GM23338 (cell line): ENCODE measurements around the gene ALAD. TPM values are rescaled to one million over a fixed set of nuclear protein-coding genes. Genes with fewer than 3 reads are reported as not detected.

Experiments used
- ATAC-seq: fragments of 200-7000 bp; cut with Tn5 transposase; 3 replicates; pipeline ENCODE4 v1.9.1; 2020
- DNase-seq: peaks from one replicate; pipeline ENCODE4 v3.0.0-alpha.2; 2015; ENCODE audit warnings: low spot score
- H2AFZ ChIP-seq: fragments of 200-600 bp; sonication (generic); 2 replicates; pipeline ENCODE4 v1.8.0; 2016; ENCODE audit warnings: antibody characterized with exemption, mild to moderate bottlenecking, moderate library complexity
- H3F3A ChIP-seq: fragments of 200-600 bp; sonication (generic); replicated peaks from 2 replicates; pipeline ENCODE4 v1.8.0; 2017; ENCODE audit warnings: antibody characterized with exemption, mixed run types, low read depth
- H3K27ac ChIP-seq: fragments of 200-600 bp; sonication (generic); 2 replicates; pipeline ENCODE4 v1.6.1; 2016; ENCODE audit warnings: low read depth
- H3K27me3 ChIP-seq: fragments of 200-600 bp; sonication (generic); 2 replicates; pipeline ENCODE4 v1.8.0; 2016; ENCODE audit warnings: mild to moderate bottlenecking, mixed run types, moderate library complexity; ENCODE audit not compliant: insufficient read depth
- H3K36me3 ChIP-seq: fragments of 200-600 bp; sonication (generic); 2 replicates; pipeline ENCODE4 v1.8.0; 2016; ENCODE audit warnings: mild to moderate bottlenecking; ENCODE audit not compliant: insufficient read depth
- H3K4me1 ChIP-seq: fragments of 200-600 bp; sonication (generic); 2 replicates; pipeline ENCODE4 v1.8.0; 2016; ENCODE audit warnings: mild to moderate bottlenecking, moderate library complexity; ENCODE audit not compliant: insufficient read depth
- H3K4me2 ChIP-seq: fragments of 200-600 bp; sonication (generic); 2 replicates; pipeline ENCODE4 v1.7.1; 2017; ENCODE audit warnings: mixed run types
- H3K4me3 ChIP-seq: fragments of 200-600 bp; sonication (generic); 2 replicates; pipeline ENCODE4 v1.6.1; 2016; ENCODE audit warnings: mixed run types
- H3K79me2 ChIP-seq: fragments of 200-600 bp; sonication (generic); replicated peaks from 2 replicates; pipeline ENCODE4 v1.8.0; 2017; ENCODE audit warnings: mild to moderate bottlenecking; ENCODE audit not compliant: insufficient read depth
- H3K9me2 ChIP-seq: fragments of 200-600 bp; sonication (generic); 2 replicates; pipeline ENCODE4 v1.8.0; 2017; ENCODE audit not compliant: insufficient read depth
- H4K20me1 ChIP-seq: fragments of 200-600 bp; sonication (generic); replicated peaks from 2 replicates; pipeline ENCODE4 v1.8.0; 2017; ENCODE audit warnings: mild to moderate bottlenecking; ENCODE audit not compliant: insufficient read depth
- H3K27ac Mint-ChIP-seq: 2 replicates; pipeline ENCODE4 v1.8.0; 2020; ENCODE audit warnings: inconsistent platforms, mild to moderate bottlenecking, moderate library complexity, mixed read lengths
- H3K27me3 Mint-ChIP-seq: 3 replicates; pipeline ENCODE4 v1.8.0; 2022; ENCODE audit warnings: low read depth, mild to moderate bottlenecking, moderate library complexity, mixed read lengths, inconsistent platforms; ENCODE audit not compliant: insufficient read depth, poor library complexity
- H3K36me3 Mint-ChIP-seq: 3 replicates; pipeline ENCODE4 v1.8.0; 2021; ENCODE audit warnings: low read depth, mild to moderate bottlenecking, inconsistent platforms, moderate library complexity, mixed read lengths
- H3K4me1 Mint-ChIP-seq: 3 replicates; pipeline ENCODE4 v1.8.0; 2020; ENCODE audit warnings: mild to moderate bottlenecking, inconsistent platforms, mixed read lengths
- H3K4me3 Mint-ChIP-seq: 3 replicates; pipeline ENCODE4 v1.8.0; 2021; ENCODE audit warnings: moderate library complexity, mild to moderate bottlenecking, inconsistent platforms, mixed read lengths
- H3K9me3 Mint-ChIP-seq: 3 replicates; pipeline ENCODE4 v1.8.0; 2020; ENCODE audit warnings: moderate library complexity, mild to moderate bottlenecking, inconsistent platforms, mixed read lengths
- CREB1 ChIP-seq: fragments of 250-450 bp; sonication (Bioruptor Pico); IDR thresholded peaks from 2 replicates; pipeline ENCODE4 v1.5.0; 2020; ENCODE audit warnings: low read depth, mild to moderate bottlenecking, moderate library complexity
- CTCF ChIP-seq, 2 experiments: fragments of 200-600 bp in 1 of 2; sonication (generic) in 1 of 2; conservative IDR thresholded peaks; 2 replicates each; pipeline versions ENCODE4 v1.5.1 to v1.6.1; 2016 to 2017; ENCODE audit warnings: antibody characterized with exemption in 2 of 2, low read depth in 2 of 2, mild to moderate bottlenecking in 2 of 2, moderate library complexity in 1 of 2
- JUNB ChIP-seq: IDR thresholded peaks from one replicate; pipeline ENCODE4 v1.6.1; 2016; ENCODE audit warnings: antibody characterized with exemption; ENCODE audit not compliant: unreplicated experiment
- NANOG ChIP-seq: IDR thresholded peaks from 2 replicates; pipeline ENCODE4 v1.6.1; 2016; ENCODE audit warnings: antibody characterized with exemption, borderline replicate concordance
- POLR2AphosphoS5 ChIP-seq: IDR thresholded peaks from 2 replicates; pipeline ENCODE4 v1.6.1; 2016; ENCODE audit warnings: antibody characterized with exemption, low read depth
- REST ChIP-seq: IDR thresholded peaks from one replicate; pipeline ENCODE4 v1.6.1; 2018; ENCODE audit warnings: antibody characterized with exemption; ENCODE audit not compliant: unreplicated experiment
- STAT1 ChIP-seq: IDR thresholded peaks from one replicate; pipeline ENCODE4 v1.6.1; 2016; ENCODE audit warnings: antibody characterized with exemption; ENCODE audit not compliant: unreplicated experiment
- ZNF114 ChIP-seq: fragments of 250-450 bp; sonication (Bioruptor Pico); IDR thresholded peaks from 2 replicates; pipeline ENCODE4 v1.5.0; 2020; ENCODE audit warnings: mild to moderate bottlenecking, moderate library complexity
- polyA plus RNA-seq: library from polyadenylated mRNA; unstranded; fragments of >200 nt; fragmentation: Nextera tagmentation; extraction: Ambion mirVana; gene quantifications from 2 replicates; pipeline ENCODE4 v1.2.1, GENCODE V29; 2016
- total RNA-seq: library from RNA; depleted of rRNA; stranded (reverse); fragments of >200 nt; shearing (Covaris generic); gene quantifications from 2 replicates; pipeline ENCODE4 v1.2.3, GENCODE V29; 2014
- TF ChIP-seq, protein P1 (sequence below): IDR thresholded peaks from 2 replicates; pipeline ENCODE4 v1.6.1; 2016; ENCODE audit warnings: antibody characterized with exemption

The ALAD gene
- total and polyA plus RNA-seq, 2 experiments from 2014 or later: 7.1 to 10.1 TPM

DNA sequence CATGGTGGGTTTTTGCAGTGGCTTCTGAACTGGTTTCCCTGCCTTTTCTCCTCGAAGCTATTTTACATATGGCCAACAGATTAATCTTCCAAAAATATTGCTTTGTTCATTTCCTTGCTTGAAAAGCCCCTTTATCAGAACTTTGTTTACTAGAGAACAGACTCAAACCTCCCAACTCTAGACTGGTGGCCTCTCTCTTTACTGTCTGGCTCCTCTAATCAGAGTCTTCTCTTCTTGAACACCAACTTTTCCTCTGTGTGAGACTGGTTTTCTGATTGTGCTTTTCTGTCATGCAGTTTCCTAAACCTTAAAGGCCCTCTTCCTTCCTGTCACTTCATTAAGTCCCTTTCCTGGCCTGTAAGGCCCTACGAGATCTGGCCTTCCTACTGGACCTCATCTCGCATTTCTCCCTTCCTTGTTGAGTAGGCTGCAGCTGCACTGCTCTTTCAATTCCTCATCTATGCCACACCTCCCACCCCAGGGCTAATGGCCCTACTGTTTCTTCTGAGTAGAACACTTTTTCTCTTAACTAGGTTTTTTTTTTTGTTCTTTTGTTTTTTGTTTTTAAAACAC lies 15.2 kb upstream of the ALAD start (continued):
- TF ChIP-seq, protein P1, sequence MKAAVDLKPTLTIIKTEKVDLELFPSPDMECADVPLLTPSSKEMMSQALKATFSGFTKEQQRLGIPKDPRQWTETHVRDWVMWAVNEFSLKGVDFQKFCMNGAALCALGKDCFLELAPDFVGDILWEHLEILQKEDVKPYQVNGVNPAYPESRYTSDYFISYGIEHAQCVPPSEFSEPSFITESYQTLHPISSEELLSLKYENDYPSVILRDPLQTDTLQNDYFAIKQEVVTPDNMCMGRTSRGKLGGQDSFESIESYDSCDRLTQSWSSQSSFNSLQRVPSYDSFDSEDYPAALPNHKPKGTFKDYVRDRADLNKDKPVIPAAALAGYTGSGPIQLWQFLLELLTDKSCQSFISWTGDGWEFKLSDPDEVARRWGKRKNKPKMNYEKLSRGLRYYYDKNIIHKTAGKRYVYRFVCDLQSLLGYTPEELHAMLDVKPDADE: no peak

DNA sequence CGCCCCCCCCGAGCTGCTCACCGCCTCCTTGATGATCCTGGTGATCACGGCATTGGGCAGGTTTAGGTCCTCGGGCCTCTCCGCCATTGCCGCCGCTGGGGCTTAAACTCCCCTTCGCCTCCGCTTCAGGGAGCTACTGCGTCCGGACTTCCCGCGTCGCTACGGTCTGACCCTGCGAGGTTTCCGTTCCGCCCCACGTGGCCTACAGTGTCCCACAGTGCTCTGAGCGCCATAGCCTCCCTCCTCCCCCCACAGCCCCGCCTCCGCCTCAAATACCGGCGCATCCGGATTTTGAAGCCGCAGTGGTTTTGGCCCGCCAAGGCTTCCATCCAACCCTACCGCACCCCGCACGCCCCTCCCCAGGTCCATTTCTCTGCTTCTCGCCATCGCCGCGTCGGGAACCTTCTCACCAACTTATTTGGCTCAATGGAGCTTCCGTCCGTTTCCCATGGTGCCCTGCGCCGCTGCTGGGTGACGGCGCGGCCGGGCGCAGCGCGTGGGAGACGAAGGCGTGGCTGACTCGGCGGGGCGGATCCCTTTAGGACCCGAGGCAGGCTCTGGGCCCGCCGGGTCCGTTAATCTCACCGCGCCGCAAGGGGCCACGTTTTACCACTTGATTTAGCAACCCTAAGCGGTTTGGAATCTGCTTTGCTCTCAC lies 9.3 kb upstream of the ALAD start, which contains the start of the genes C9orf43 and POLE3:
Gene C9orf43 (plus strand): TSS at position 541 of the 658 bp plus-strand sequence. CDS start 2,747 bp downstream, outside the sequence.
Gene POLE3 (minus strand): TSS at position 469 of the 658 bp plus-strand sequence. CDS start 382 bp downstream, at position 87.
- peaks cover 14% of the 10 kb centered on the region for H3K79me2 ChIP-seq
- peaks cover 39% of the 10 kb centered on the region for H3K36me3 Mint-ChIP-seq
- H3K4me3 ChIP-seq: peak within 1 kb of the TSS; percentile 70
- H3K27me3 Mint-ChIP-seq: peaks cover 14% of the 10 kb centered on the region
- peaks cover 15% of the 10 kb centered on the region for H3K36me3 ChIP-seq
- ATAC-seq: peak; percentile 90
- peaks cover 24% of the 10 kb centered on the region for H3F3A ChIP-seq
- peak; percentile 98 for DNase-seq
- no peaks in the 10 kb centered on the region for H3K9me2 ChIP-seq
- peaks cover 9% of the 10 kb centered on the region; the same call in 1 of the 2 replicates for H3K4me1 ChIP-seq
- H4K20me1 ChIP-seq: peaks cover 6% of the 10 kb centered on the region
- no peaks in the 10 kb centered on the region for H3K27me3 ChIP-seq
- peak within 1 kb of the TSS; percentile 100 for H3K27ac Mint-ChIP-seq
- peak within 1 kb of the TSS; percentile 99 for H3K4me3 Mint-ChIP-seq
- peak within 1 kb of the TSS; percentile 97 for H3K27ac ChIP-seq
- H3K4me1 Mint-ChIP-seq: peaks cover 22% of the 10 kb centered on the region
- peaks cover 5% of the 10 kb centered on the region; the same call in 2 of the 3 replicates for H3K9me3 Mint-ChIP-seq
- peak within 1 kb of the TSS; percentile 74 for H2AFZ ChIP-seq
- H3K4me2 ChIP-seq: peak within 1 kb of the TSS; percentile 82
- TF ChIP-seq JUNB (no peak), CREB1 (CRISPR knock-in tag) (peak; percentile 84), ZNF114 (CRISPR knock-in tag) (no peak), POLR2AphosphoS5 (peak; percentile 68; the same call in 1 of the 2 replicates), REST (no peak), CTCF (conservative IDR thresholded peaks at IDR 0.05; ENCODE audit: low read depth in 2 of 2) (no peak), STAT1 (no peak), NANOG (no peak)
- TF ChIP-seq, protein P1: peak; percentile 72
